Testis (tissue), 3 donors: ENCODE measurements around the gene TLN1. TPM values are rescaled to one million over a fixed set of nuclear protein-coding genes. Genes with fewer than 3 reads are reported as not detected.

Source experiments
- DNase-seq: peaks from one replicate; pipeline ENCODE4 v3.0.0-alpha.2; 2019
- H3K27ac ChIP-seq, 2 donors: fragments of 200-600 bp; sonication (generic); one replicate each; pipeline ENCODE4 v1.5.1; 2019
- H3K27me3 ChIP-seq: fragments of 200-600 bp; sonication (generic); one replicate; pipeline ENCODE4 v1.5.1; 2019
- H3K36me3 ChIP-seq: fragments of 200-600 bp; sonication (generic); one replicate; pipeline ENCODE4 v1.5.1; 2017; ENCODE audit warnings: low read depth; ENCODE audit errors: missing control alignments
- H3K4me1 ChIP-seq: fragments of 200-600 bp; sonication (generic); one replicate; pipeline ENCODE4 v1.5.1; 2019
- H3K4me3 ChIP-seq, 2 donors: fragments of 200-600 bp; sonication (generic); one replicate each; pipeline ENCODE4 v1.5.1; 2017 to 2019
- H3K9me3 ChIP-seq: fragments of 200-600 bp; sonication (generic); one replicate; pipeline ENCODE4 v1.5.1; 2017
- POLR2A ChIP-seq: fragments of 450-650 bp; IDR thresholded peaks from one replicate; pipeline ENCODE4 v1.6.1; 2017; ENCODE audit warnings: antibody characterized with exemption, mild to moderate bottlenecking, moderate library complexity
- WGBS, 2 donors: methylation state at CpG; one replicate each; pipeline ENCODE4 v1.1.5; 2018; 5-methylcytosine and 5-hydroxymethylcytosine counted together
- intact Hi-C: fragments of 100-400 bp; cut with DNase I; formaldehyde crosslinking; loops from one replicate; pipeline ENCODE4 v1.15.1; 2023; ENCODE audit warnings: low total_unique reads
- polyA plus RNA-seq: library from polyadenylated mRNA; stranded (reverse); fragments of 350-450 nt; fragmentation: Illumina TruSeq; extraction: RNeasy Lipid Tissue Mini Kit (QIAGEN cat#74804); gene quantifications from one replicate; pipeline ENCODE4 v1.2.3, GENCODE V29; 2014; ENCODE audit warnings: low read depth, low replicate concordance; ENCODE audit not compliant: insufficient read depth
- total RNA-seq, 2 donors: library from RNA; depleted of rRNA; stranded (reverse); fragments of >200 nt; gene quantifications; one replicate each; pipeline ENCODE4 v1.2.3, GENCODE V29; 2016
- TF ChIP-seq, protein P1 (sequence below), 3 experiments: fragments of 450-650 bp in 2 of 3; fragments of 200-600 bp in 1 of 3; sonication (generic) in 1 of 3; IDR thresholded peaks; one replicate each; pipeline ENCODE4 v1.5.1; 2016 to 2019; ENCODE audit warnings: antibody characterized with exemption in 3 of 3, mild to moderate bottlenecking in 2 of 3, moderate library complexity in 1 of 3

Gene TLN1
- total and polyA plus RNA-seq, 3 donors from 2014 or later: 134 to 201 (median 171) TPM

- no peaks in the 10 kb centered on the region for H3K27me3 ChIP-seq
- H3K36me3 ChIP-seq: no peaks in the 10 kb centered on the region
- H3K4me3 ChIP-seq: no peak overlapping the region
- peaks cover 25% of the 10 kb centered on the region for H3K4me1 ChIP-seq
- WGBS, 2 donors: 33 to 45% methylated on average over 7 of the region's 7 CpGs
- peak overlapping the region in 1 of 2 donors; percentile 31 for H3K27ac ChIP-seq
- no peak for TF ChIP-seq POLR2A
- TF ChIP-seq, protein P1, sequence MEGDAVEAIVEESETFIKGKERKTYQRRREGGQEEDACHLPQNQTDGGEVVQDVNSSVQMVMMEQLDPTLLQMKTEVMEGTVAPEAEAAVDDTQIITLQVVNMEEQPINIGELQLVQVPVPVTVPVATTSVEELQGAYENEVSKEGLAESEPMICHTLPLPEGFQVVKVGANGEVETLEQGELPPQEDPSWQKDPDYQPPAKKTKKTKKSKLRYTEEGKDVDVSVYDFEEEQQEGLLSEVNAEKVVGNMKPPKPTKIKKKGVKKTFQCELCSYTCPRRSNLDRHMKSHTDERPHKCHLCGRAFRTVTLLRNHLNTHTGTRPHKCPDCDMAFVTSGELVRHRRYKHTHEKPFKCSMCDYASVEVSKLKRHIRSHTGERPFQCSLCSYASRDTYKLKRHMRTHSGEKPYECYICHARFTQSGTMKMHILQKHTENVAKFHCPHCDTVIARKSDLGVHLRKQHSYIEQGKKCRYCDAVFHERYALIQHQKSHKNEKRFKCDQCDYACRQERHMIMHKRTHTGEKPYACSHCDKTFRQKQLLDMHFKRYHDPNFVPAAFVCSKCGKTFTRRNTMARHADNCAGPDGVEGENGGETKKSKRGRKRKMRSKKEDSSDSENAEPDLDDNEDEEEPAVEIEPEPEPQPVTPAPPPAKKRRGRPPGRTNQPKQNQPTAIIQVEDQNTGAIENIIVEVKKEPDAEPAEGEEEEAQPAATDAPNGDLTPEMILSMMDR (IDR thresholded peaks at IDR 0.05): no peak
- H3K9me3 ChIP-seq: no peaks in the 10 kb centered on the region
- no peak for DNase-seq
- intact Hi-C loops: no loop called here
These were observed 43.1 kb upstream of the TLN1 start for GRCh38 chr9:35774907-35775635.

DNA sequence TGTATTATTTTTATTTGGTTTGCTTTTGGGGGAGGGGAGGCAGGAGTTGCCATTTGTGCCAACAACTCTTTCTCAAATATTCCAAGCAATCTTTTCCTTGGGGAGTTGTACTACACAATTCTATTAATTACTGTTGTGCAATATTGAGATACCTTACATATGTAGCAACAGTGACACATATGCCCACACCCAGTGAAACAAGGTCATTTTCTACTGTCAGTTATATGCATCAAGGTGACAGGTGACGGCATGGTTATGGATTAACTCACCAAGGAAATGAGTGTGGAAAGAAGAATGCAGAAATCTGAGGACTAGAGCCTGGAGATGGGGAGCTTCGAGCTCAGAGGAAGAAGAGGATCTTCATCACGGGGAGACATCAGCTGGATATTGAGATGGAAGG lies 39.9 kb upstream of the TLN1 start:
- TF ChIP-seq, protein P1 (IDR thresholded peaks at IDR 0.05): no peak
- no peak for TF ChIP-seq POLR2A
- Histone ChIP-seq H3K27ac (no peak overlapping the region), H3K27me3 (no peaks in the 10 kb centered on the region), H3K36me3 (no peaks in the 10 kb centered on the region), H3K4me1 (peaks cover 25% of the 10 kb centered on the region), H3K9me3 (no peaks in the 10 kb centered on the region), H3K4me3 (no peak overlapping the region)
- WGBS, 2 donors: 84 to 93% methylated on average over 3 of the region's 3 CpGs
- DNase-seq: no peak
- intact Hi-C loops: no loop called here

DNA sequence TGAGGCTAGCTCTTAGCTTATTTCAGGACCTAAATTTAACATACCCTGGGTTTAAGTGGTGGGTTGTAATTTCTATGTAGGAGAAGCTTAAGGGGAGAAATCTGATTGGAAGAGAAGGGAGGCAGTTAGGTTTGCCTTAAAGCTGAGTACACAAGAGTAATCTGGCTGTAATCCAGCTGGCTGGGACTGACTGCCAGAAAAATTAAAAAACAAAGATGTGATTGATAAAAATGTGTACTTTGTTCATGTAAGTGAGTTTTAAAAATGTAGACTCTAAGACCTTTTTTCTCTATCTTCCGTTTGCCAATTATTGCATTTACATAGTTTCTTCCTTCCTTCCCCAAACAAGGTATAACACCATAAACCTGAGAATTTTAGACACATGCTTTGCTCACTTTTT lies 39.5 kb upstream of the TLN1 start:
- peak; percentile 43 for DNase-seq
- intact Hi-C loops: no loop called here
- H3K4me1 ChIP-seq: peaks cover 25% of the 10 kb centered on the region
- no peak for TF ChIP-seq POLR2A
- TF ChIP-seq, protein P1 (IDR thresholded peaks at IDR 0.05): no peak
- no peaks in the 10 kb centered on the region for H3K27me3 ChIP-seq
- no peak overlapping the region for H3K4me3 ChIP-seq
- no peaks in the 10 kb centered on the region for H3K36me3 ChIP-seq
- H3K9me3 ChIP-seq: no peaks in the 10 kb centered on the region
- 46 to 47% methylated on average over 1 of the region's 1 CpG for WGBS, 2 donors
- peak overlapping the region in 1 of 2 donors; percentile 37 for H3K27ac ChIP-seq

DNA sequence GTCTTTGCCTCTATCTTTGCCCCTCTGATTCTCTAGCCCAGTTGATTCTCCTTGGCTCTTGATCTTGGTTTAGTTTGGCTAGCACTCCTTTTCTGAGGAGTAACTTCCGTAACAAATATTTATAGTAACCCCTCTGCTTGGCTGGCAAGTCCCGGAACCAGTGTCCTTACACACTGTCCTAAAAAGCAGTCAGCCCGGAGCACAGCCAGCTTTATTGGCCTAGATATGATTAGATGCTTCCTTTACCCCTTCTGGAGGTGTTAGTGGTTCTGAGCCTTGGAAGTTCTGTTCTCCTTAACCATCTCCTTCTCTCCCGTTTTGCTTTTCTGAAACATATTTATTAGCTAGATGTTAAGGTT lies 39.1 kb upstream of the TLN1 start:
- intact Hi-C loops: no loop called here
- TF ChIP-seq POLR2A: no peak
- TF ChIP-seq, protein P1 (IDR thresholded peaks at IDR 0.05): no peak
- H3K36me3 ChIP-seq: no peaks in the 10 kb centered on the region
- peak overlapping the region in 1 of 2 donors; percentile 37 for H3K27ac ChIP-seq
- peaks cover 25% of the 10 kb centered on the region for H3K4me1 ChIP-seq
- peak; percentile 60 for DNase-seq
- H3K9me3 ChIP-seq: no peaks in the 10 kb centered on the region
- H3K27me3 ChIP-seq: no peaks in the 10 kb centered on the region
- no peak overlapping the region for H3K4me3 ChIP-seq
- WGBS, 2 donors: 24 to 39% methylated on average over 4 of the region's 4 CpGs

- Histone ChIP-seq H3K4me3 (no peak overlapping the region), H3K4me1 (peaks cover 16% of the 10 kb centered on the region), H3K36me3 (no peaks in the 10 kb centered on the region), H3K9me3 (no peaks in the 10 kb centered on the region), H3K27me3 (no peaks in the 10 kb centered on the region), H3K27ac (no peak overlapping the region)
- TF ChIP-seq POLR2A: no peak
- TF ChIP-seq, protein P1 (IDR thresholded peaks at IDR 0.05): no peak
- 92 to 97% methylated on average over 1 of the region's 1 CpG for WGBS, 2 donors
- DNase-seq: no peak
- intact Hi-C loops: no loop called here
These were observed 37.8 kb upstream of the TLN1 start for GRCh38 chr9:35769763-35770162.
